ENCODE measurements around the gene RNPEPL1.

DNA sequence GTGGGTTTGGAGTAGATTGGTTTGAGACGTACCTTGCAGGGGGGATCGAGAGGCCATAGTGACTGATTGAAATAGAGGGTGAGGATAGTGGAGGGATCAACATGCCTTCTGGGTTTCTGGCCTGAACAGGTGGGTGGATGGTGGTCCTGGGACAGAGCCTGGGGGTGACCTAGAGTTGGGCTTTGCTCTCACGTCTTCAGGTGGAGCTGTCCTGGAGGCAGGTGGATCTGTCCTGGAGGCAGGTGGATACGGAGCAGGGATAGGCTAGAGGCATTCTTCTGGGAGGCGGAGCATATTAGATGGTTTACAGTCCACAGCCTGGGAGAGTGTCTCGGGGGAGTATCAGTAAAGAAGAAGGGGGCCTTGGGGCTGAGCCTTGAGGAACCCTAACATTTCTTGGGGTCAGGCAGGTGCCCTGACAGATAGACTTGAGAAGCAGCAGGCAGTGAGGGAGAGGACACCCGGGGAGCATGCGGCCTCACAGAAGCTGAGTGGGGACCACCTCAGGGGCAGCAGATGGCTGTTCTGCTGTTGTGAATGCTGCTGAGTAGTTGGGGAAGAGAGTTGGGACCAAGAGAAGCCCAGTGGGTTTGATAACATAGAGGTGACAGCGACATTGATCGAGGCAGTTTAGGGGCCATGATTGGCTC is 19.8 kb downstream of the RNPEPL1 start:
- TF ChIP-seq, protein P1, sequence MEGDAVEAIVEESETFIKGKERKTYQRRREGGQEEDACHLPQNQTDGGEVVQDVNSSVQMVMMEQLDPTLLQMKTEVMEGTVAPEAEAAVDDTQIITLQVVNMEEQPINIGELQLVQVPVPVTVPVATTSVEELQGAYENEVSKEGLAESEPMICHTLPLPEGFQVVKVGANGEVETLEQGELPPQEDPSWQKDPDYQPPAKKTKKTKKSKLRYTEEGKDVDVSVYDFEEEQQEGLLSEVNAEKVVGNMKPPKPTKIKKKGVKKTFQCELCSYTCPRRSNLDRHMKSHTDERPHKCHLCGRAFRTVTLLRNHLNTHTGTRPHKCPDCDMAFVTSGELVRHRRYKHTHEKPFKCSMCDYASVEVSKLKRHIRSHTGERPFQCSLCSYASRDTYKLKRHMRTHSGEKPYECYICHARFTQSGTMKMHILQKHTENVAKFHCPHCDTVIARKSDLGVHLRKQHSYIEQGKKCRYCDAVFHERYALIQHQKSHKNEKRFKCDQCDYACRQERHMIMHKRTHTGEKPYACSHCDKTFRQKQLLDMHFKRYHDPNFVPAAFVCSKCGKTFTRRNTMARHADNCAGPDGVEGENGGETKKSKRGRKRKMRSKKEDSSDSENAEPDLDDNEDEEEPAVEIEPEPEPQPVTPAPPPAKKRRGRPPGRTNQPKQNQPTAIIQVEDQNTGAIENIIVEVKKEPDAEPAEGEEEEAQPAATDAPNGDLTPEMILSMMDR (conservative IDR thresholded peaks at IDR 0.05; ENCODE audit: low read depth in 2 of 2) = no peak
- no peak for TF ChIP-seq POLR2AphosphoS5 (IDR thresholded peaks at IDR 0.05; ENCODE audit: low read depth)
- TF ChIP-seq EZH2 (IDR thresholded peaks at IDR 0.05; ENCODE audit: low read depth, unreplicated experiment) = no peak
- TF ChIP-seq, protein P2, sequence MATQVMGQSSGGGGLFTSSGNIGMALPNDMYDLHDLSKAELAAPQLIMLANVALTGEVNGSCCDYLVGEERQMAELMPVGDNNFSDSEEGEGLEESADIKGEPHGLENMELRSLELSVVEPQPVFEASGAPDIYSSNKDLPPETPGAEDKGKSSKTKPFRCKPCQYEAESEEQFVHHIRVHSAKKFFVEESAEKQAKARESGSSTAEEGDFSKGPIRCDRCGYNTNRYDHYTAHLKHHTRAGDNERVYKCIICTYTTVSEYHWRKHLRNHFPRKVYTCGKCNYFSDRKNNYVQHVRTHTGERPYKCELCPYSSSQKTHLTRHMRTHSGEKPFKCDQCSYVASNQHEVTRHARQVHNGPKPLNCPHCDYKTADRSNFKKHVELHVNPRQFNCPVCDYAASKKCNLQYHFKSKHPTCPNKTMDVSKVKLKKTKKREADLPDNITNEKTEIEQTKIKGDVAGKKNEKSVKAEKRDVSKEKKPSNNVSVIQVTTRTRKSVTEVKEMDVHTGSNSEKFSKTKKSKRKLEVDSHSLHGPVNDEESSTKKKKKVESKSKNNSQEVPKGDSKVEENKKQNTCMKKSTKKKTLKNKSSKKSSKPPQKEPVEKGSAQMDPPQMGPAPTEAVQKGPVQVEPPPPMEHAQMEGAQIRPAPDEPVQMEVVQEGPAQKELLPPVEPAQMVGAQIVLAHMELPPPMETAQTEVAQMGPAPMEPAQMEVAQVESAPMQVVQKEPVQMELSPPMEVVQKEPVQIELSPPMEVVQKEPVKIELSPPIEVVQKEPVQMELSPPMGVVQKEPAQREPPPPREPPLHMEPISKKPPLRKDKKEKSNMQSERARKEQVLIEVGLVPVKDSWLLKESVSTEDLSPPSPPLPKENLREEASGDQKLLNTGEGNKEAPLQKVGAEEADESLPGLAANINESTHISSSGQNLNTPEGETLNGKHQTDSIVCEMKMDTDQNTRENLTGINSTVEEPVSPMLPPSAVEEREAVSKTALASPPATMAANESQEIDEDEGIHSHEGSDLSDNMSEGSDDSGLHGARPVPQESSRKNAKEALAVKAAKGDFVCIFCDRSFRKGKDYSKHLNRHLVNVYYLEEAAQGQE (IDR thresholded peaks at IDR 0.05; ENCODE audit: unreplicated experiment) = no peak
- no peak for TF ChIP-seq ZNF114 (CRISPR knock-in tag; IDR thresholded peaks at IDR 0.05)
- TF ChIP-seq ZNF331 (CRISPR knock-in tag; IDR thresholded peaks at IDR 0.05; ENCODE audit: low read depth) = no peak
- TF ChIP-seq JUNB (IDR thresholded peaks at IDR 0.05; ENCODE audit: unreplicated experiment) = no peak
- TF ChIP-seq CREB1 (CRISPR knock-in tag; IDR thresholded peaks at IDR 0.05; ENCODE audit: low read depth) = no peak
- TF ChIP-seq EZH2phosphoT487 (IDR thresholded peaks at IDR 0.05; ENCODE audit: unreplicated experiment) = no peak
- TF ChIP-seq NANOG (IDR thresholded peaks at IDR 0.05; ENCODE audit: borderline replicate concordance) = no peak
- TF ChIP-seq, protein P3, sequence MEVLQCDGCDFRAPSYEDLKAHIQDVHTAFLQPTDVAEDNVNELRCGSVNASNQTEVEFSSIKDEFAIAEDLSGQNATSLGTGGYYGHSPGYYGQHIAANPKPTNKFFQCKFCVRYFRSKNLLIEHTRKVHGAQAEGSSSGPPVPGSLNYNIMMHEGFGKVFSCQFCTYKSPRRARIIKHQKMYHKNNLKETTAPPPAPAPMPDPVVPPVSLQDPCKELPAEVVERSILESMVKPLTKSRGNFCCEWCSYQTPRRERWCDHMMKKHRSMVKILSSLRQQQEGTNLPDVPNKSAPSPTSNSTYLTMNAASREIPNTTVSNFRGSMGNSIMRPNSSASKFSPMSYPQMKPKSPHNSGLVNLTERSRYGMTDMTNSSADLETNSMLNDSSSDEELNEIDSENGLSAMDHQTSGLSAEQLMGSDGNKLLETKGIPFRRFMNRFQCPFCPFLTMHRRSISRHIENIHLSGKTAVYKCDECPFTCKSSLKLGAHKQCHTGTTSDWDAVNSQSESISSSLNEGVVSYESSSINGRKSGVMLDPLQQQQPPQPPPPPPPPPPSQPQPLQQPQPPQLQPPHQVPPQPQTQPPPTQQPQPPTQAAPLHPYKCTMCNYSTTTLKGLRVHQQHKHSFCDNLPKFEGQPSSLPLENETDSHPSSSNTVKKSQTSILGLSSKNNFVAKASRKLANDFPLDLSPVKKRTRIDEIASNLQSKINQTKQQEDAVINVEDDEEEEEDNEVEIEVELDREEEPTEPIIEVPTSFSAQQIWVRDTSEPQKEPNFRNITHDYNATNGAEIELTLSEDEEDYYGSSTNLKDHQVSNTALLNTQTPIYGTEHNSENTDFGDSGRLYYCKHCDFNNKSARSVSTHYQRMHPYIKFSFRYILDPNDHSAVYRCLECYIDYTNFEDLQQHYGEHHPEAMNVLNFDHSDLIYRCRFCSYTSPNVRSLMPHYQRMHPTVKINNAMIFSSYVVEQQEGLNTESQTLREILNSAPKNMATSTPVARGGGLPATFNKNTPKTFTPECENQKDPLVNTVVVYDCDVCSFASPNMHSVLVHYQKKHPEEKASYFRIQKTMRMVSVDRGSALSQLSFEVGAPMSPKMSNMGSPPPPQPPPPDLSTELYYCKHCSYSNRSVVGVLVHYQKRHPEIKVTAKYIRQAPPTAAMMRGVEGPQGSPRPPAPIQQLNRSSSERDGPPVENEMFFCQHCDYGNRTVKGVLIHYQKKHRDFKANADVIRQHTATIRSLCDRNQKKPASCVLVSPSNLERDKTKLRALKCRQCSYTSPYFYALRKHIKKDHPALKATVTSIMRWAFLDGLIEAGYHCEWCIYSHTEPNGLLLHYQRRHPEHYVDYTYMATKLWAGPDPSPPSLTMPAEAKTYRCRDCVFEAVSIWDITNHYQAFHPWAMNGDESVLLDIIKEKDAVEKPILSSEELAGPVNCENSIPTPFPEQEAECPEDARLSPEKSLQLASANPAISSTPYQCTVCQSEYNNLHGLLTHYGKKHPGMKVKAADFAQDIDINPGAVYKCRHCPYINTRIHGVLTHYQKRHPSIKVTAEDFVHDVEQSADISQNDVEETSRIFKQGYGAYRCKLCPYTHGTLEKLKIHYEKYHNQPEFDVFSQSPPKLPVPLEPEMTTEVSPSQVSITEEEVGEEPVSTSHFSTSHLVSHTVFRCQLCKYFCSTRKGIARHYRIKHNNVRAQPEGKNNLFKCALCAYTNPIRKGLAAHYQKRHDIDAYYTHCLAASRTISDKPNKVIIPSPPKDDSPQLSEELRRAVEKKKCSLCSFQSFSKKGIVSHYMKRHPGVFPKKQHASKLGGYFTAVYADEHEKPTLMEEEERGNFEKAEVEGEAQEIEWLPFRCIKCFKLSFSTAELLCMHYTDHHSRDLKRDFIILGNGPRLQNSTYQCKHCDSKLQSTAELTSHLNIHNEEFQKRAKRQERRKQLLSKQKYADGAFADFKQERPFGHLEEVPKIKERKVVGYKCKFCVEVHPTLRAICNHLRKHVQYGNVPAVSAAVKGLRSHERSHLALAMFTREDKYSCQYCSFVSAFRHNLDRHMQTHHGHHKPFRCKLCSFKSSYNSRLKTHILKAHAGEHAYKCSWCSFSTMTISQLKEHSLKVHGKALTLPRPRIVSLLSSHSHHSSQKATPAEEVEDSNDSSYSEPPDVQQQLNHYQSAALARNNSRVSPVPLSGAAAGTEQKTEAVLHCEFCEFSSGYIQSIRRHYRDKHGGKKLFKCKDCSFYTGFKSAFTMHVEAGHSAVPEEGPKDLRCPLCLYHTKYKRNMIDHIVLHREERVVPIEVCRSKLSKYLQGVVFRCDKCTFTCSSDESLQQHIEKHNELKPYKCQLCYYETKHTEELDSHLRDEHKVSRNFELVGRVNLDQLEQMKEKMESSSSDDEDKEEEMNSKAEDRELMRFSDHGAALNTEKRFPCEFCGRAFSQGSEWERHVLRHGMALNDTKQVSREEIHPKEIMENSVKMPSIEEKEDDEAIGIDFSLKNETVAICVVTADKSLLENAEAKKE (CRISPR knock-in tag; IDR thresholded peaks at IDR 0.05) = no peak
- TF ChIP-seq, protein P4, sequence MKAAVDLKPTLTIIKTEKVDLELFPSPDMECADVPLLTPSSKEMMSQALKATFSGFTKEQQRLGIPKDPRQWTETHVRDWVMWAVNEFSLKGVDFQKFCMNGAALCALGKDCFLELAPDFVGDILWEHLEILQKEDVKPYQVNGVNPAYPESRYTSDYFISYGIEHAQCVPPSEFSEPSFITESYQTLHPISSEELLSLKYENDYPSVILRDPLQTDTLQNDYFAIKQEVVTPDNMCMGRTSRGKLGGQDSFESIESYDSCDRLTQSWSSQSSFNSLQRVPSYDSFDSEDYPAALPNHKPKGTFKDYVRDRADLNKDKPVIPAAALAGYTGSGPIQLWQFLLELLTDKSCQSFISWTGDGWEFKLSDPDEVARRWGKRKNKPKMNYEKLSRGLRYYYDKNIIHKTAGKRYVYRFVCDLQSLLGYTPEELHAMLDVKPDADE (IDR thresholded peaks at IDR 0.05) = no peak
